Measurements from ENCODE around the gene RAB36. TPM values are rescaled to one million over a fixed set of nuclear protein-coding genes. Genes with fewer than 3 reads are reported as not detected.

The RAB36 gene
- total RNA-seq, 1 experiment from 2014 or later, result 1.1 TPM

GRCh38 chr22:23109441-23109978 lies 35.8 kb upstream of the RAB36 start:
- no peak overlapping the region for H3K27ac ChIP-seq (ENCODE audit: low read length)
- H3K9me3 ChIP-seq (ENCODE audit: low read length), result no peaks in the 10 kb centered on the region
- no peaks in the 10 kb centered on the region for H3K9me2 ChIP-seq (replicated peaks; ENCODE audit: low read length)
- H3K36me3 ChIP-seq (ENCODE audit: low read depth, low read length), result no peaks in the 10 kb centered on the region
- no peaks in the 10 kb centered on the region for H3K27me3 ChIP-seq (ENCODE audit: low read length)
- POLR2A ChIA-PET (ENCODE audit: unreplicated experiment), result no interaction called here
- DNase-seq (no peak), ATAC-seq (no peak)
- no peaks in the 10 kb centered on the region for H3K79me2 ChIP-seq (ENCODE audit: low read length)
- BruUV-seq (replicated peaks), result no TSS peak
- no peaks in the 10 kb centered on the region for H3K4me1 ChIP-seq (ENCODE audit: insufficient read depth, low read length)
- TF ChIP-seq EZH2 (IDR thresholded peaks at IDR 0.05; ENCODE audit: low read length, unreplicated experiment) (no peak), CTCF (conservative IDR thresholded peaks at IDR 0.05; ENCODE audit: low read depth, low read length) (no peak), EZH2phosphoT487 (IDR thresholded peaks at IDR 0.05; ENCODE audit: borderline replicate concordance, low read length) (no peak)
- H3K4me2 ChIP-seq (ENCODE audit: low read length), result no peak overlapping the region
- no peak overlapping the region for H3K9ac ChIP-seq (ENCODE audit: low read length)
- no peak overlapping the region for H3K4me3 ChIP-seq (ENCODE audit: low read length)
- H4K20me1 ChIP-seq (ENCODE audit: low read length), result no peaks in the 10 kb centered on the region
- intact Hi-C loops (cut with micrococcal nuclease), result no loop called here
- no peak overlapping the region for H2AFZ ChIP-seq (ENCODE audit: low read length)
- no peaks in the 10 kb centered on the region for H3F3A ChIP-seq (ENCODE audit: low read length, unreplicated experiment)
- CTCF ChIA-PET, result no interaction called here

GRCh38 chr22:23110190-23110921 lies 34.9 kb upstream of the RAB36 start:
- no peaks in the 10 kb centered on the region for H3K9me2 ChIP-seq (replicated peaks; ENCODE audit: low read length)
- H4K20me1 ChIP-seq (ENCODE audit: low read length), result no peaks in the 10 kb centered on the region
- intact Hi-C loops (cut with micrococcal nuclease), result no loop called here
- H3K9me3 ChIP-seq (ENCODE audit: low read length), result no peaks in the 10 kb centered on the region
- TF ChIP-seq CTCF (conservative IDR thresholded peaks at IDR 0.05; ENCODE audit: low read depth, low read length) (no peak), EZH2phosphoT487 (IDR thresholded peaks at IDR 0.05; ENCODE audit: borderline replicate concordance, low read length) (no peak), EZH2 (IDR thresholded peaks at IDR 0.05; ENCODE audit: low read length, unreplicated experiment) (no peak)
- H3K9ac ChIP-seq (ENCODE audit: low read length), result no peak overlapping the region
- ATAC-seq, result no peak
- H3K4me3 ChIP-seq (ENCODE audit: low read length), result no peak overlapping the region
- H3K36me3 ChIP-seq (ENCODE audit: low read depth, low read length), result no peaks in the 10 kb centered on the region
- ChIA-PET POLR2A (ENCODE audit: unreplicated experiment) (no interaction called here), CTCF (no interaction called here)
- no TSS peak for BruUV-seq (replicated peaks)
- DNase-seq, result no peak
- no peak overlapping the region for H2AFZ ChIP-seq (ENCODE audit: low read length)
- no peaks in the 10 kb centered on the region for H3K4me1 ChIP-seq (ENCODE audit: insufficient read depth, low read length)
- no peaks in the 10 kb centered on the region for H3K27me3 ChIP-seq (ENCODE audit: low read length)
- no peaks in the 10 kb centered on the region for H3K79me2 ChIP-seq (ENCODE audit: low read length)
- no peak overlapping the region for H3K4me2 ChIP-seq (ENCODE audit: low read length)
- no peak overlapping the region for H3K27ac ChIP-seq (ENCODE audit: low read length)
- no peaks in the 10 kb centered on the region for H3F3A ChIP-seq (ENCODE audit: low read length, unreplicated experiment)

DNA sequence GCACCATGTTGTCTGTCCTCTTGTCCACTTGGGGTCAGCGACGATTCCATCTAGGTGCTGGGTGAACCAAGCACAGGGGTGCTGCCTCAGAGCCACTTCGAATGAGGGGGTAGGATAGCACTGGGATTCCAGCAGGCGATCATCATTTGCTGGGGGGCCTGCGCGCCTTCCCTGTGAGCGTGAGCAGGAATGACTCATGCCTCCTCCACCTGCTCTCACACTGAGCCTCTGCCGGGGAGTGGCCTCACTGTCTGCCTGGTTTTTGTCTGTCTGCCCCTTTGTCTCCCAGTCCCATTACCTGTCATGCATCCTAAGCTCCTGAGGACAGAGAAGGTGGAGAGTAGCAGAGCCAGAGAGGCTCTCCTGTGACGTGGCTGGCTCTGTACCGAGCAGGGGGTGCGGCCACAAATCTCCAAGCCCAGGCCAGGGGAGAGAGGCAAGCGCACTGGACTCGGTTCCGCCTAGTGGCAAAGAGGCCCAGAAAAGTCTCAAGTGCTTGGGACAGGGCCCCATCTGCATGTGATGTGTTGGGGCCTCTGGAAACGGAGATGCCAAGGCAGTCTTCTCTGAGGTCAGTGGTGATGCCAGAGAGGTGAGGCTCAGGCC lies 34.3 kb upstream of the RAB36 start:
- CTCF ChIA-PET, result no interaction called here
- ATAC-seq, result no peak
- DNase-seq, result no peak

More for the DNA sequence above, 34.3 kb upstream of the RAB36 start:
- POLR2A ChIA-PET (ENCODE audit: unreplicated experiment), result no interaction called here
- Histone ChIP-seq H3K9me3 (ENCODE audit: low read length) (no peaks in the 10 kb centered on the region), H2AFZ (ENCODE audit: low read length) (no peak overlapping the region), H3K27me3 (ENCODE audit: low read length) (no peaks in the 10 kb centered on the region), H3F3A (ENCODE audit: low read length, unreplicated experiment) (no peaks in the 10 kb centered on the region), H3K9ac (ENCODE audit: low read length) (no peak overlapping the region), H3K9me2 (replicated peaks; ENCODE audit: low read length) (no peaks in the 10 kb centered on the region), H3K79me2 (ENCODE audit: low read length) (no peaks in the 10 kb centered on the region), H3K4me3 (ENCODE audit: low read length) (no peak overlapping the region), H3K36me3 (ENCODE audit: low read depth, low read length) (no peaks in the 10 kb centered on the region), H3K4me1 (ENCODE audit: insufficient read depth, low read length) (no peaks in the 10 kb centered on the region), H3K27ac (ENCODE audit: low read length) (no peak overlapping the region), H3K4me2 (ENCODE audit: low read length) (no peak overlapping the region), H4K20me1 (ENCODE audit: low read length) (no peaks in the 10 kb centered on the region)
- TF ChIP-seq CTCF (conservative IDR thresholded peaks at IDR 0.05; ENCODE audit: low read depth, low read length) (no peak), EZH2phosphoT487 (IDR thresholded peaks at IDR 0.05; ENCODE audit: borderline replicate concordance, low read length) (no peak), EZH2 (IDR thresholded peaks at IDR 0.05; ENCODE audit: low read length, unreplicated experiment) (no peak)
- BruUV-seq (replicated peaks), result no TSS peak
- intact Hi-C loops (cut with micrococcal nuclease), result no loop called here

Data from PC-3 (cell line).